AG10803 (cell line): ENCODE measurements around the gene WDR45B.

Experiments used
- DNase-seq: peaks from one replicate; pipeline ENCODE4 v3.0.0; 2010; ENCODE audit warnings: low read depth
- H3K4me3 ChIP-seq: 2 replicates; pipeline ENCODE4 v1.5.1; 2011; ENCODE audit warnings: mild to moderate bottlenecking, low read length, control low read depth
- CTCF ChIP-seq: conservative IDR thresholded peaks from 2 replicates; pipeline ENCODE4 v1.5.1; 2011; ENCODE audit warnings: mild to moderate bottlenecking, low read length, control low read depth, inconsistent platforms

WDR45B gene

GRCh38 chr17:82663381-82664275 is 15.4 kb upstream of the WDR45B start:
- H3K4me3 ChIP-seq, result no peak overlapping the region
- TF ChIP-seq CTCF, result no peak
- DNase-seq, result no peak

GRCh38 chr17:82662711-82663261 is 14.5 kb upstream of the WDR45B start:
- no peak for DNase-seq
- TF ChIP-seq CTCF, result no peak
- H3K4me3 ChIP-seq, result no peak overlapping the region

- no peak overlapping the region for H3K4me3 ChIP-seq
- no peak for DNase-seq
- no peak for TF ChIP-seq CTCF
These were observed 13.8 kb upstream of the WDR45B start for GRCh38 chr17:82661717-82662683.

- TF ChIP-seq CTCF, result no peak
- DNase-seq, result no peak
- H3K4me3 ChIP-seq, result no peak overlapping the region
These were observed 11.6 kb upstream of the WDR45B start for GRCh38 chr17:82659886-82660285.

- no peak for TF ChIP-seq CTCF
- no peak overlapping the region for H3K4me3 ChIP-seq
- DNase-seq, result no peak
These were observed 10.7 kb upstream of the WDR45B start for GRCh38 chr17:82658796-82659452.

GRCh38 chr17:82658331-82658730 is 10.1 kb upstream of the WDR45B start:
- no peak for DNase-seq
- TF ChIP-seq CTCF, result no peak
- H3K4me3 ChIP-seq, result no peak overlapping the region
